GM18526 (cell line): ENCODE measurements around the gene TANC2.

Source experiments
- POLR2A ChIP-seq: IDR thresholded peaks from 3 replicates; pipeline ENCODE4 v1.6.1; 2011; ENCODE audit not compliant: insufficient read length; ENCODE audit errors: extremely low read depth

The TANC2 gene

GRCh38 chr17:62981933-62982332, 15.9 kb downstream of the TANC2 start:
- no peak for TF ChIP-seq POLR2A

GRCh38 chr17:62984801-62985200, 18.8 kb downstream of the TANC2 start:
- no peak for TF ChIP-seq POLR2A

GRCh38 chr17:62986549-62986948, 20.5 kb downstream of the TANC2 start:
- no peak for TF ChIP-seq POLR2A

GRCh38 chr17:62987136-62987535, 21.1 kb downstream of the TANC2 start:
- no peak for TF ChIP-seq POLR2A

GRCh38 chr17:62989501-62989900, 23.5 kb downstream of the TANC2 start:
- no peak for TF ChIP-seq POLR2A

GRCh38 chr17:62994931-62995330, 28.9 kb downstream of the TANC2 start:
- no peak for TF ChIP-seq POLR2A

- no peak for TF ChIP-seq POLR2A
Measured at GRCh38 chr17:62995377-62995885, 29.4 kb downstream of the TANC2 start.

GRCh38 chr17:62996221-62996620, 30.2 kb downstream of the TANC2 start:
- no peak for TF ChIP-seq POLR2A

- TF ChIP-seq POLR2A = no peak
Measured at GRCh38 chr17:62998166-62998565, 32.1 kb downstream of the TANC2 start.

GRCh38 chr17:62998665-62999393, 32.8 kb downstream of the TANC2 start:
- TF ChIP-seq POLR2A = no peak

GRCh38 chr17:62999736-63000135, 33.7 kb downstream of the TANC2 start:
- TF ChIP-seq POLR2A = no peak

- no peak for TF ChIP-seq POLR2A
Measured at GRCh38 chr17:63001689-63002394, 35.8 kb downstream of the TANC2 start.

- no peak for TF ChIP-seq POLR2A
Measured at GRCh38 chr17:63002625-63003024, 36.6 kb downstream of the TANC2 start.

GRCh38 chr17:63015824-63016223, 49.8 kb downstream of the TANC2 start:
- no peak for TF ChIP-seq POLR2A
